ENCODE data around the gene XBP1. TPM values are rescaled to one million over a fixed set of nuclear protein-coding genes. Genes with fewer than 3 reads are reported as not detected.

XBP1 gene
- total RNA-seq, 1 donor from 2014 or later, result 72.7 TPM

DNA sequence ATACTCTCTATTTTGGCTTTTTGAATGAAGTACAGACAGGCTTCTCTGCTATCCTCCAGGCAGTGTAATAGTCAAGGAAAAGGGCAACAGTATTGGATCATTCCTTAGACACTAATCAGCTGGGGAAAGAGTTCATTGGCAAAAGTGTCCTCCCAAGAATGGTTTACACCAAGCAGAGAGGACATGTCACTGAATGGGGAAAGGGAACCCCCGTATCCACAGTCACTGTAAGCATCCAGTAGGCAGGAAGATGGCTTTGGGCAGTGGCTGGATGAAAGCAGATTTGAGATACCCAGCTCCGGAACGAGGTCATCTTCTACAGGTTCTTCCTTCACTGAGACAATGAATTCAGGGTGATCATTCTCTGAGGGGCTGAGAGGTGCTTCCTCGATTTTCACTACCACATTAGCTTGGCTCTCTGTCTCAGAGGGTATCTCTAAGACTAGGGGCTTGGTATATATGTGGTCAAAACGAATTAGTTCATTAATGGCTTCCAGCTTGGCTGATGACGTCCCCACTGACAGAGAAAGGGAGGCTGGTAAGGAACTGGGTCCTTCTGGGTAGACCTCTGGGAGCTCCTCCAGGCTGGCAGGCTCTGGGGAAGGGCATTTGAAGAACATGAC lies 5.2 kb downstream of the XBP1 start:
- H4K20me1 ChIP-seq (ENCODE audit: low read depth), result peaks cover 21% of the 10 kb centered on the region
- peaks cover 8% of the 10 kb centered on the region for H3K4me1 ChIP-seq

DNA sequence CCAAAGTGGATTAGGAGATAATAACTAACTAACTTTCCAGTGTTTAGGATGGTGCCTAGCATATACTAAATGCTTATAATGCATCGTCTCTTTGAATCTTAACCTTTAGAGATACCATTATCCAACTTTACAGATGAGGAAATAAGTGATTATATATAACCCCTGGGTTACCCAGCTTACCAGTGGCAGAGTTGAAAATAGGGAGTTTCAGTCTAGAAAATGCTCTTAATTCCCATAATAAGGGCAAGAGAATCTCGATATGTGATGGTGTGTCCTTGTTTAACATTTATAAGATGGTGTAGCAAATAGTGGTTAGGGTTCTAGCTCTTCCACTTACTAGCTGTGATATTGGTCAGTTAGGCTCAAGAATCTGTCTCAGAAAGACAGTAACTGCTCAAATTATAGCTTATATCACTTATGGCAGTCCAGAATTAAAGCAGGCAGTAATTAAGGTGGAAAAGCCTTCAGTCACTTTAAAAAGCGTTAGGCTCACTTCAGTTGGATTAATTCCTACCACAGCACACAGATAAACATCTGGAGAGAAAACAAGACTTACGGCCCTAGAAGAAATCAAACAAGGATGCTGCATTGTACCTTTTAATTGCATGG lies 6.3 kb downstream of the XBP1 start:
- no peak overlapping the region for H3K9ac ChIP-seq
- Mint-ChIP-seq H3K27me3 (ENCODE audit: insufficient read depth, low read depth) (peaks cover 3% of the 10 kb centered on the region), H3K36me3 (peaks cover 40% of the 10 kb centered on the region), H3K4me3 (no peak overlapping the region), H3K9me3 (no peaks in the 10 kb centered on the region), H3K4me1 (peaks cover 16% of the 10 kb centered on the region), H3K27ac (no peak overlapping the region)
- peaks cover 43% of the 10 kb centered on the region for H3F3A ChIP-seq (ENCODE audit: low read depth)
- TF ChIP-seq EZH2phosphoT487 (IDR thresholded peaks at IDR 0.05) (no peak), EZH2 (IDR thresholded peaks at IDR 0.05) (no peak), CTCF (IDR thresholded peaks at IDR 0.05) (no peak)
- H4K20me1 ChIP-seq (ENCODE audit: low read depth), result peaks cover 13% of the 10 kb centered on the region
- H3K4me2 ChIP-seq, result no peak overlapping the region
- no peak overlapping the region for H2AFZ ChIP-seq (replicated peaks)
- no peaks in the 10 kb centered on the region for H3K9me3 ChIP-seq (ENCODE audit: low read depth)
- H3K4me1 ChIP-seq, result peaks cover 4% of the 10 kb centered on the region
- DNase-seq (ENCODE audit: low spot score), result no peak
- H3K36me3 ChIP-seq, result no peaks in the 10 kb centered on the region
- no peak overlapping the region for H3K4me3 ChIP-seq
- H3K79me2 ChIP-seq (ENCODE audit: low read depth), result peaks cover 25% of the 10 kb centered on the region
- no peaks in the 10 kb centered on the region for H3K27me3 ChIP-seq
- no peak overlapping the region for H3K27ac ChIP-seq

More for the DNA sequence above, 5.2 kb downstream of the XBP1 start:
- Histone ChIP-seq H3K79me2 (ENCODE audit: low read depth) (peaks cover 36% of the 10 kb centered on the region), H3K4me2 (no peak overlapping the region), H3K4me3 (no peak overlapping the region), H2AFZ (replicated peaks) (no peak overlapping the region), H3K9me3 (ENCODE audit: low read depth) (no peaks in the 10 kb centered on the region), H3K36me3 (no peaks in the 10 kb centered on the region), H3K27me3 (no peaks in the 10 kb centered on the region), H3F3A (ENCODE audit: low read depth) (peaks cover 48% of the 10 kb centered on the region), H3K27ac (no peak overlapping the region), H3K9ac (no peak overlapping the region)
- no peak overlapping the region for H3K27ac Mint-ChIP-seq
- H3K4me3 Mint-ChIP-seq, result no peak overlapping the region
- H3K4me1 Mint-ChIP-seq, result peaks cover 20% of the 10 kb centered on the region
- DNase-seq (ENCODE audit: low spot score), result no peak
- TF ChIP-seq CTCF (IDR thresholded peaks at IDR 0.05), result no peak
- no peak for TF ChIP-seq EZH2phosphoT487 (IDR thresholded peaks at IDR 0.05)
- TF ChIP-seq EZH2 (IDR thresholded peaks at IDR 0.05), result no peak
- peaks cover 36% of the 10 kb centered on the region for H3K36me3 Mint-ChIP-seq
- no peaks in the 10 kb centered on the region for H3K9me3 Mint-ChIP-seq
- peaks cover 3% of the 10 kb centered on the region for H3K27me3 Mint-ChIP-seq (ENCODE audit: insufficient read depth, low read depth)

GRCh38 chr22:28792491-28793383 lies 7.6 kb downstream of the XBP1 start:
- H3K27ac Mint-ChIP-seq, result no peak overlapping the region
- Histone ChIP-seq H3K4me3 (no peak overlapping the region), H3K27ac (no peak overlapping the region)

More at GRCh38 chr22:28792491-28793383, 7.6 kb downstream of the XBP1 start:
- no peaks in the 10 kb centered on the region for H3K9me3 ChIP-seq (ENCODE audit: low read depth)
- no peak overlapping the region for H3K9ac ChIP-seq
- peaks cover 3% of the 10 kb centered on the region for H3K27me3 Mint-ChIP-seq (ENCODE audit: insufficient read depth, low read depth)
- H3K27me3 ChIP-seq, result no peaks in the 10 kb centered on the region
- peaks cover 41% of the 10 kb centered on the region for H3K36me3 Mint-ChIP-seq
- DNase-seq (ENCODE audit: low spot score), result no peak
- H3K4me2 ChIP-seq, result no peak overlapping the region
- no peaks in the 10 kb centered on the region for H4K20me1 ChIP-seq (ENCODE audit: low read depth)
- H3K4me1 Mint-ChIP-seq, result peaks cover 6% of the 10 kb centered on the region
- no peak overlapping the region for H3K4me3 Mint-ChIP-seq
- H3K4me1 ChIP-seq, result no peaks in the 10 kb centered on the region
- TF ChIP-seq EZH2 (IDR thresholded peaks at IDR 0.05) (no peak), EZH2phosphoT487 (IDR thresholded peaks at IDR 0.05) (no peak), CTCF (IDR thresholded peaks at IDR 0.05) (no peak)
- peaks cover 12% of the 10 kb centered on the region for H3K79me2 ChIP-seq (ENCODE audit: low read depth)
- peaks cover 7% of the 10 kb centered on the region for H3K36me3 ChIP-seq
- peaks cover 49% of the 10 kb centered on the region for H3F3A ChIP-seq (ENCODE audit: low read depth)
- no peak overlapping the region for H2AFZ ChIP-seq (replicated peaks)
- H3K9me3 Mint-ChIP-seq, result no peaks in the 10 kb centered on the region
